IPS DF 6.9 (cell line): ENCODE data around the gene LRP1.

ENCODE experiments used
- DNase-seq: peaks from one replicate; pipeline ENCODE4 v3.0.0-alpha.2; 2013; ENCODE audit warnings: low read depth, low spot score
- H3K27ac ChIP-seq: one replicate; pipeline ENCODE4 v1.5.1; 2013; ENCODE audit warnings: low read length, control low read depth
- H3K27me3 ChIP-seq: 2 replicates; pipeline ENCODE4 v1.6.1; 2013; ENCODE audit warnings: mild to moderate bottlenecking, low read length; ENCODE audit not compliant: control insufficient read depth, insufficient read depth
- H3K36me3 ChIP-seq: 2 replicates; pipeline ENCODE4 v1.6.1; 2013; ENCODE audit warnings: low read length; ENCODE audit not compliant: control insufficient read depth, insufficient read depth
- H3K4me1 ChIP-seq: 2 replicates; pipeline ENCODE4 v1.6.1; 2013; ENCODE audit warnings: low read length; ENCODE audit not compliant: control insufficient read depth, insufficient read depth
- H3K4me3 ChIP-seq: 2 replicates; pipeline ENCODE4 v1.5.1; 2013; ENCODE audit warnings: mild to moderate bottlenecking, low read length
- H3K9me3 ChIP-seq: 2 replicates; pipeline ENCODE4 v1.6.1; 2013; ENCODE audit warnings: low read length, inconsistent platforms; ENCODE audit not compliant: control insufficient read depth, insufficient read depth
- WGBS: extraction: QIAGEN DNeasy Blood & Tissue Kit; methylation state at CpG from one replicate; pipeline ENCODE4 v1.1.7; 2013; ENCODE audit warnings: mixed read lengths, missing lambda C conversion rate; ENCODE audit not compliant: insufficient read length, insufficient coverage; 5-methylcytosine and 5-hydroxymethylcytosine counted together

Gene LRP1

GRCh38 chr12:57262126-57262822, 134.0 kb downstream of the LRP1 start:
- WGBS, result no CpG with 5 or more reads among the region's 3 CpGs
- no peaks in the 10 kb centered on the region for H3K4me1 ChIP-seq
- no peaks in the 10 kb centered on the region for H3K9me3 ChIP-seq
- no peaks in the 10 kb centered on the region; the same call in 1 of the 2 replicates for H3K27me3 ChIP-seq
- no peak overlapping the region for H3K4me3 ChIP-seq
- H3K27ac ChIP-seq, result no peak overlapping the region
- no peak for DNase-seq
- H3K36me3 ChIP-seq, result 0 out of 2 replicates have a peak, but pooled peaks cover 3% of the 10 kb centered on the region
